BJ (cell line): Measurements from ENCODE around the gene MTG2. TPM values are rescaled to one million over a fixed set of nuclear protein-coding genes. Genes with fewer than 3 reads are reported as not detected.

Source experiments
- CTCF ChIA-PET: fragments of 350-600 bp; formaldehyde crosslinking; extraction: SDS; loops from one replicate; lab custom pipeline; 2021; ENCODE audit warnings: antibody characterized with exemption, inconsistent platforms; lab: Yijun Ruan, JAX
- POLR2A ChIA-PET: fragments of 300-600 bp; sonication (Branson Sonifier 250); formaldehyde crosslinking; extraction: SDS; loops from one replicate; lab custom pipeline; 2021; ENCODE audit warnings: antibody characterized with exemption; lab: Charles Lee
- DNase-seq: peaks from one replicate; pipeline ENCODE4 v3.0.0-alpha.2; 2011; ENCODE audit warnings: low read depth
- H3K27me3 ChIP-seq: 2 replicates; pipeline ENCODE4 v1.6.0; 2011; ENCODE audit warnings: low read length; ENCODE audit not compliant: control insufficient read depth, insufficient read depth
- H3K36me3 ChIP-seq: 2 replicates; pipeline ENCODE4 v1.5.1; 2011; ENCODE audit warnings: low read length; ENCODE audit not compliant: control insufficient read depth, insufficient read depth
- H3K4me3 ChIP-seq: 2 replicates; pipeline ENCODE4 v1.5.1; 2011; ENCODE audit warnings: low read depth, mild to moderate bottlenecking, control low read depth, low read length
- CTCF ChIP-seq: IDR thresholded peaks from 2 replicates; pipeline ENCODE4 v1.5.1; 2011; ENCODE audit warnings: low read depth, mild to moderate bottlenecking, control low read depth, inconsistent platforms, low read length, moderate library complexity; ENCODE audit not compliant: insufficient read depth
- polyA plus RNA-seq: library from polyadenylated mRNA; depleted of rRNA; stranded (reverse); fragments of >200 nt; gene quantifications from 2 replicates; pipeline ENCODE4 v1.2.3, GENCODE V29; 2011

Gene MTG2
- polyA plus RNA-seq, 1 experiment = 19.3 TPM

- no peaks in the 10 kb centered on the region for H3K36me3 ChIP-seq
- ChIA-PET POLR2A (no interaction called here), CTCF (no interaction called here)
- H3K27me3 ChIP-seq = peaks cover 29% of the 10 kb centered on the region
- H3K4me3 ChIP-seq = no peak overlapping the region
- no peak for TF ChIP-seq CTCF
- DNase-seq = no peak
Observed at GRCh38 chr20:62225026-62225425, 42.2 kb downstream of the MTG2 start.

GRCh38 chr20:62225820-62226635, 43.2 kb downstream of the MTG2 start:
- Histone ChIP-seq H3K27me3 (peaks cover 28% of the 10 kb centered on the region), H3K36me3 (no peaks in the 10 kb centered on the region), H3K4me3 (no peak overlapping the region)
- CTCF ChIA-PET = no interaction called here
- no peak for DNase-seq
- POLR2A ChIA-PET = no interaction called here
- no peak for TF ChIP-seq CTCF

GRCh38 chr20:62226707-62227590, 44.1 kb downstream of the MTG2 start:
- Histone ChIP-seq H3K27me3 (peaks cover 21% of the 10 kb centered on the region), H3K36me3 (no peaks in the 10 kb centered on the region), H3K4me3 (no peak overlapping the region)
- ChIA-PET CTCF (no interaction called here), POLR2A (no interaction called here)
- no peak for TF ChIP-seq CTCF
- DNase-seq = no peak

- ChIA-PET CTCF (no interaction called here), POLR2A (no interaction called here)
- TF ChIP-seq CTCF = no peak
- no peak for DNase-seq
- H3K27me3 ChIP-seq = peaks cover 15% of the 10 kb centered on the region
- no peak overlapping the region for H3K4me3 ChIP-seq
- no peaks in the 10 kb centered on the region for H3K36me3 ChIP-seq
Observed at GRCh38 chr20:62227591-62227976, 44.8 kb downstream of the MTG2 start.
